Thyroid gland (tissue), 4 donors: Measurements from ENCODE around the gene HFM1. TPM values are rescaled to one million over a fixed set of nuclear protein-coding genes. Genes with fewer than 3 reads are reported as not detected.
"Not testable (repeated sequence)": the region's sequence is repeated elsewhere in the genome, so short reads cannot be mapped to it uniquely, and the experiment has no call there.

Source experiments
- DNase-seq, 2 donors: peaks; one replicate each; pipeline ENCODE4 v3.0.0-alpha.2; 2019
- H3K27ac ChIP-seq, 3 donors: fragments of 200-600 bp; sonication (generic); 1 replicate in 2 of 3; 2 replicates in 1 of 3; pipeline ENCODE4 v1.5.1; 2016 to 2019; ENCODE audit warnings: mild to moderate bottlenecking in 1 of 3, moderate library complexity in 1 of 3
- H3K27me3 ChIP-seq: fragments of 200-600 bp; sonication (generic); one replicate; pipeline ENCODE4 v1.5.1; 2019
- H3K36me3 ChIP-seq, 2 donors: fragments of 200-600 bp; sonication (generic); one replicate each; pipeline ENCODE4 v1.5.1; 2016 to 2019
- H3K4me1 ChIP-seq, 2 donors: fragments of 200-600 bp; sonication (generic); one replicate each; pipeline ENCODE4 v1.5.1; 2017 to 2019
- H3K4me3 ChIP-seq, 3 donors: fragments of 200-600 bp; sonication (generic); replicated peaks in 1 of 3; 1 replicate in 2 of 3; 2 replicates in 1 of 3; pipeline ENCODE4 v1.5.1; 2016; ENCODE audit warnings: mild to moderate bottlenecking in 1 of 3
- H3K9me3 ChIP-seq: fragments of 200-600 bp; sonication (generic); one replicate; pipeline ENCODE4 v1.5.1; 2017
- POLR2A ChIP-seq, 2 donors: fragments of 450-650 bp; IDR thresholded peaks; one replicate each; pipeline ENCODE4 v1.6.1; 2017; ENCODE audit warnings: antibody characterized with exemption in 2 of 2, mild to moderate bottlenecking in 2 of 2, moderate library complexity in 1 of 2
- WGBS, 2 donors: methylation state at CpG; one replicate each; pipeline ENCODE4 v1.1.5; 2017; 5-methylcytosine and 5-hydroxymethylcytosine counted together
- intact Hi-C: fragments of 100-400 bp; cut with DNase I; formaldehyde crosslinking; loops from one replicate; pipeline ENCODE4 v1.15.1; 2023
- total RNA-seq, 4 donors: library from RNA; depleted of rRNA; stranded (reverse); fragments of >200 nt; gene quantifications; one replicate each; pipeline ENCODE4 v1.2.3, GENCODE V29; 2016
- TF ChIP-seq, protein P1 (sequence below), 6 experiments: fragments of 200-600 bp in 3 of 6; fragments of 450-650 bp in 3 of 6; sonication (generic) in 3 of 6; IDR thresholded peaks; one replicate each; pipeline ENCODE4 v1.5.1; 2016 to 2019; ENCODE audit warnings: antibody characterized with exemption in 6 of 6, mild to moderate bottlenecking in 2 of 6, inconsistent platforms in 1 of 6, moderate library complexity in 1 of 6

The HFM1 gene
- total RNA-seq, 4 donors from 2014 or later: 4.9 to 12.1 (median 8.1) TPM

- Histone ChIP-seq H3K36me3 (no peaks in the 10 kb centered on the region), H3K27ac (no peak overlapping the region), H3K4me1 (no peaks in the 10 kb centered on the region), H3K9me3 (no peaks in the 10 kb centered on the region), H3K27me3 (no peaks in the 10 kb centered on the region), H3K4me3 (no peak overlapping the region)
- TF ChIP-seq, protein P1, sequence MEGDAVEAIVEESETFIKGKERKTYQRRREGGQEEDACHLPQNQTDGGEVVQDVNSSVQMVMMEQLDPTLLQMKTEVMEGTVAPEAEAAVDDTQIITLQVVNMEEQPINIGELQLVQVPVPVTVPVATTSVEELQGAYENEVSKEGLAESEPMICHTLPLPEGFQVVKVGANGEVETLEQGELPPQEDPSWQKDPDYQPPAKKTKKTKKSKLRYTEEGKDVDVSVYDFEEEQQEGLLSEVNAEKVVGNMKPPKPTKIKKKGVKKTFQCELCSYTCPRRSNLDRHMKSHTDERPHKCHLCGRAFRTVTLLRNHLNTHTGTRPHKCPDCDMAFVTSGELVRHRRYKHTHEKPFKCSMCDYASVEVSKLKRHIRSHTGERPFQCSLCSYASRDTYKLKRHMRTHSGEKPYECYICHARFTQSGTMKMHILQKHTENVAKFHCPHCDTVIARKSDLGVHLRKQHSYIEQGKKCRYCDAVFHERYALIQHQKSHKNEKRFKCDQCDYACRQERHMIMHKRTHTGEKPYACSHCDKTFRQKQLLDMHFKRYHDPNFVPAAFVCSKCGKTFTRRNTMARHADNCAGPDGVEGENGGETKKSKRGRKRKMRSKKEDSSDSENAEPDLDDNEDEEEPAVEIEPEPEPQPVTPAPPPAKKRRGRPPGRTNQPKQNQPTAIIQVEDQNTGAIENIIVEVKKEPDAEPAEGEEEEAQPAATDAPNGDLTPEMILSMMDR (IDR thresholded peaks at IDR 0.05): no peak
- no peak for TF ChIP-seq POLR2A (IDR thresholded peaks at IDR 0.05)
- intact Hi-C loops: no loop called here
- no peak for DNase-seq
- 96 to 99% methylated on average over 1 of the region's 1 CpG for WGBS, 2 donors
These were observed 96.7 kb downstream of the HFM1 start for GRCh38 chr1:91307784-91308409.

DNA sequence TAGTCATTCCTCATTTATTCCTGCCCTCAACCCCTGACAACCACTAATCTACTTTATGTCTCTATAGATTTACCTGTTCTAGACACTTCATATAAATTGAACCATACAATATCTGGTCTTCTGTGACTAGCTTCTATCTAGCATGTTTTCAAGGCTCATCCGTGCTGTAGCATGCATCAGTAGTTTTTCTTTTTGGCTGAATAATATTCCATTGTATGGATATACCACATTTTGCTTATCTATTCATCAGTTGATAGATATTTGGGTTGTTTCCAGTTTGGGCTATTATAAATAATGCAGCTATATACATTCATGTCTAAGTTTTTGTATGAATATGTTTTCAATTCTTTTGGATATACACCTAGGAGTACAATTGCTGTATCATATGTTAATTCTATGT is 101.5 kb downstream of the HFM1 start:
- no peaks in the 10 kb centered on the region for H3K9me3 ChIP-seq
- H3K36me3 ChIP-seq: no peaks in the 10 kb centered on the region
- 91 to 98% methylated on average over 1 of the region's 1 CpG for WGBS, 2 donors
- no peaks in the 10 kb centered on the region for H3K4me1 ChIP-seq
- DNase-seq: no peak
- TF ChIP-seq POLR2A (IDR thresholded peaks at IDR 0.05): no peak
- TF ChIP-seq, protein P1 (IDR thresholded peaks at IDR 0.05): no peak
- H3K4me3 ChIP-seq: no peak overlapping the region
- H3K27ac ChIP-seq: no peak overlapping the region
- H3K27me3 ChIP-seq: no peaks in the 10 kb centered on the region
- intact Hi-C loops: no loop called here

DNA sequence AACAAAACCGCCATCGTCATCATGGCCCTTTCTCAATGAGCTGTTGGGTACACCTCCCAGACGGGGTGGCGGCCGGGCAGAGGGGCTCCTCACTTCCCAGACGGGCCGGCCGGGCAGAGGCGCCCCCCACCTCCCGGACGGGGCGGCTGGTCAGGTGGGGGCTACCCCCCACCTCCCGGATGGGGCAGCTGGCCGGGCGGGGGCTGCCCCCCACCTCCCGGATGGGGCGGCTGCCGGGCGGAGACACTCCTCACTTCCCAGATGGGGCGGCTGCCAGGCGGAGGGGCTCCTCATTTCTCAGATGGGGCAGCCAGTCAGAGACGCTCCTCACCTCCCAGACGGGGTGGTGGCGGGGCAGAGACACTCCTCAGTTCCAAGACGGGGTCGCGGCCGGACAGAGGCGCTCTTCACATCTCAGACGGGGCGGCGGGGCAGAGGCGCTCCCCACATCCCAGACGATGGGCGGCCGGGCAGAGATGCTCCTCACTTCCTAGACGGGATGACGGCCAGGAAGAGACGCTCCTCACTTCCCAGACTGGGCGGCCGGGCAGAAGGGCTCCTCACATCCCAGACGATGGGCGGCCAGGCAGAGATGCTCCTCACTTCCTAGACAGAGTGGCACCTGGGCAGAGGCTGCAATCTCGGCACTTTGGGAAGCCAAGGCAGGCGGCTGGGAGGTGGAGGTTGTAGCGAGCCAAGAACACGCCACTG is 115.6 kb downstream of the HFM1 start:
- not testable (repeated sequence) for H3K27ac ChIP-seq, H3K27me3 ChIP-seq, H3K4me1 ChIP-seq, H3K4me3 ChIP-seq, H3K36me3 ChIP-seq, H3K9me3 ChIP-seq, DNase-seq
- 93 to 94% methylated on average over 16 to 19 of the region's 47 CpGs for WGBS, 2 donors
- intact Hi-C loops: loop anchor here (10.0 kb wide), 3 partner anchors 116 to 636 kb away; partner anchors contain the start of genes CDC7 and HFM1

GRCh38 chr1:91286962-91287317 is 117.7 kb downstream of the HFM1 start:
- not testable (repeated sequence) for DNase-seq, H3K27me3 ChIP-seq, H3K9me3 ChIP-seq, H3K36me3 ChIP-seq, H3K4me3 ChIP-seq, H3K27ac ChIP-seq, H3K4me1 ChIP-seq
- 33 to 70% methylated on average over 1 to 9 of the region's 13 CpGs for WGBS, 2 donors
- intact Hi-C loops: loop anchor here (10.0 kb wide), 3 partner anchors 118 to 638 kb away; partner anchors contain the start of genes CDC7 and HFM1

GRCh38 chr1:91286259-91286961 is 118.2 kb downstream of the HFM1 start:
- H3K27me3 ChIP-seq: not testable (repeated sequence)

GRCh38 chr1:91283421-91283726 is 121.3 kb downstream of the HFM1 start:
- H3K4me1 ChIP-seq: no peaks in the 10 kb centered on the region
- no peaks in the 10 kb centered on the region for H3K27me3 ChIP-seq
- no peak overlapping the region for H3K27ac ChIP-seq
- no peaks in the 10 kb centered on the region for H3K9me3 ChIP-seq
- TF ChIP-seq POLR2A (IDR thresholded peaks at IDR 0.05): no peak
- TF ChIP-seq, protein P1 (IDR thresholded peaks at IDR 0.05): no peak
- H3K4me3 ChIP-seq: no peak overlapping the region
- no peaks in the 10 kb centered on the region for H3K36me3 ChIP-seq
- no peak for DNase-seq
- 95 to 98% methylated on average over 2 of the region's 2 CpGs for WGBS, 2 donors
- intact Hi-C loops: loop anchor here (10.0 kb wide), 3 partner anchors 121 to 641 kb away; partner anchors contain the start of genes CDC7 and HFM1

More at GRCh38 chr1:91286259-91286961, 118.2 kb downstream of the HFM1 start:
- DNase-seq, H3K4me1 ChIP-seq, H3K9me3 ChIP-seq, H3K36me3 ChIP-seq, H3K27ac ChIP-seq, H3K4me3 ChIP-seq: not testable (repeated sequence)
- intact Hi-C loops: loop anchor here (10.0 kb wide), 3 partner anchors 118 to 638 kb away; partner anchors contain the start of genes CDC7 and HFM1
- 94 to 96% methylated on average over 7 to 15 of the region's 19 CpGs for WGBS, 2 donors
